ENCODE data around the gene PMAIP1.
"Not testable (repeated sequence)": the region's sequence is repeated elsewhere in the genome, so short reads cannot be mapped to it uniquely, and the experiment has no call there.

Gene PMAIP1

DNA sequence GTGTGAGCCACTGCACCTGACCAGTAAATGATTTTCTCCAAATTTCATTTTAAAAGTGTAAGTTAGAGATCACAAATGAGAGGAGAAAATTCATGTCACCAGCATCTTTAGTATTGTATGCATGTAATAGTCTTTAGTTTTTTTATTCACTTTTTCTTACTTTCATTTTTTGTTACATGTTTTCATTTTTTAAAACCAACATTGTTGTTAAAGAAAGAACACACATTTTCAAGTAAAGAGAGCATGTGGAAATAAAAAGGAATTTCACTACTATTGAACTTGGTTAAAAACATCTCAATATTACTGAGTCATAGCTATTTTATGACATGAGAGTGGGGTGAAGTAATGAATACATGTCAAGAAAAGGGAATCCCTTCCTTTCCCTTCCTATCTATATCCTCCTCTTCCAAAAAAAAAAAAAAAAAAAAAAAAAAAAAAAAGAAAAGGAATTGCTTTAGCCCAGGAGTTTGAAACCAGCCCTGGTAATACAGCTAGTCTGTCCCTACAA is 29.1 kb upstream of the PMAIP1 start:
- Histone ChIP-seq H3K4me3 (ENCODE audit: low read length) (no peak overlapping the region), H3K27me3 (ENCODE audit: control insufficient read depth, insufficient read depth, low read length) (no peaks in the 10 kb centered on the region), H3K4me2 (ENCODE audit: low read length) (no peak overlapping the region), H3K9ac (ENCODE audit: low read depth, low read length) (no peak overlapping the region), H3K4me1 (ENCODE audit: control insufficient read depth, insufficient read depth, low read length) (peaks cover 19% of the 10 kb centered on the region), H3K9me3 (replicated peaks; ENCODE audit: low read length) (no peaks in the 10 kb centered on the region), H3K36me3 (ENCODE audit: insufficient read depth, low read length) (no peaks in the 10 kb centered on the region)

DNA sequence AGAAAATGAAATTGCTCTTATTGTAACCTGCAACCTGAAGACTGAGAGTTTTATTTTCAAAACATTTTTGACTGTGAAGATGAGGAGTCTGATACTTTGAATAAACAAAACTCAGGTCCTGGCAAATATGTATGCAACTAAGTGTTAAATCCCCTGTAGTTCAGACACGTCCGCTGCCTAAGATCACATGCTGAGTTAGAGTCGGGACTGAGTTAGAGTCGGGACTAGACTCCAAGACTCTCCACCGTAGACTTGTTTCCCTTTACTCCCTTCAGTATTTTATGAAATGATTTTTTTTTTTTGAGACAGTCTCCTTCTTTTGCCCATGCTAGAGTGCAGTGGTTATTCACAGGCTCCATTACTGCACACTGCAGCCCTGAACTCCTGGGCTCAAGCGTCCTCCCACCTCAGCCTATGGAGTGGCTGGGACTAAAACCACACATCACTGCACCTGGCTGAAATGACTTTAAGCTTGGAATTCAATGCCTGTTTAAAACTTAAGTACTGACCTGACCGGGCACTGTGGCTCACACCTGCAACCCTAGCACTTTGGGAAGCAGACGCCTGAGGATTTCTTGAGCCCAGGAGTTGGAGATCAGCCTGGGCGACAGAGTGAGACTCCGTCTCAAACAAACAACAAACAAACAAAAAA is 28.0 kb upstream of the PMAIP1 start:
- Histone ChIP-seq H3K27me3 (ENCODE audit: control insufficient read depth, insufficient read depth, low read length) (no peaks in the 10 kb centered on the region), H3K9ac (ENCODE audit: low read depth, low read length) (no peak overlapping the region), H3K4me3 (ENCODE audit: low read length) (no peak overlapping the region), H3K9me3 (replicated peaks; ENCODE audit: low read length) (no peaks in the 10 kb centered on the region), H3K4me2 (ENCODE audit: low read length) (no peak overlapping the region), H3K4me1 (ENCODE audit: control insufficient read depth, insufficient read depth, low read length) (peaks cover 19% of the 10 kb centered on the region), H3K36me3 (ENCODE audit: insufficient read depth, low read length) (no peaks in the 10 kb centered on the region)

DNA sequence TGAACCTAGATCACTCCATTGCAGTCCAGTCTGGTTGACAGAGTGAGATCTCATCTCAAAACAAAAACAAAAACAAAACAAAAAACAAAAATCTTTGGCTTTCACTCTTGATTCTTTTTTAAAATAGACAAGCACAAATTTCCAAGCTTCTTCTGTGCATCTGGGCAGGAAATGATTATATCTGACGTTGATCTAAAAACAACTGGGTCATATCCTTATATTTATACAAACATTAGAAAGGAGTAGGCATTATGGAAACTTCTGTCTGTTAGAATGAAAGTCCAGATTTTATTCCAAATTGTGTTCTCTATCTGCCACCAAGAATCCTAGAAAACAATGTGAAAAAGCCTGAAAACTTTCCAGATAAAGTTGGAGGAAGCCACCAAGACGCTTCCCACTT is 26.2 kb upstream of the PMAIP1 start:
- Histone ChIP-seq H3K27me3 (ENCODE audit: control insufficient read depth, insufficient read depth, low read length) (no peaks in the 10 kb centered on the region), H3K4me1 (ENCODE audit: control insufficient read depth, insufficient read depth, low read length) (peaks cover 19% of the 10 kb centered on the region), H3K36me3 (ENCODE audit: insufficient read depth, low read length) (no peaks in the 10 kb centered on the region), H3K9ac (ENCODE audit: low read depth, low read length) (peak overlapping the region; percentile 19), H3K4me2 (ENCODE audit: low read length) (peak overlapping the region; percentile 41), H3K4me3 (ENCODE audit: low read length) (no peak overlapping the region), H3K9me3 (replicated peaks; ENCODE audit: low read length) (no peaks in the 10 kb centered on the region)

DNA sequence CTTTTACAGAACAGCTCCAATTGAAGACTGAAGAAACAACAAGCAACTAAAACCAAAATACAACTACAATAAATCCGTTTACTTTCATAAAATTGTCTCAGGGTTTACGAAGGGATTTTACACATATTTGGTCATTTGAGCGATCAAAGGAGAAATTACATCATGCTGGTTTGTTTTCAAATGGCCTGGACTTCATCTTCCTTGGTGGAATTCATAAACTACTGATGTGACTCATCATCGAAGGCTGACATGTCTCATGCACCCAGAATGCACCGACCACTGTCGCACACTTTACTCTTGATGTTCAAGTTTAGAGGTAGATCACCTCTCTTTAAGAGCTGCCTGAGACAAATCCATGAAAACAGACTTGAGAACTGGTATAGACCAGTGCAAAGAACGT is 25.6 kb upstream of the PMAIP1 start:
- Histone ChIP-seq H3K4me1 (ENCODE audit: control insufficient read depth, insufficient read depth, low read length) (peaks cover 19% of the 10 kb centered on the region), H3K27me3 (ENCODE audit: control insufficient read depth, insufficient read depth, low read length) (no peaks in the 10 kb centered on the region), H3K36me3 (ENCODE audit: insufficient read depth, low read length) (no peaks in the 10 kb centered on the region), H3K4me2 (ENCODE audit: low read length) (peak overlapping the region; percentile 41), H3K9ac (ENCODE audit: low read depth, low read length) (peak overlapping the region; percentile 19), H3K9me3 (replicated peaks; ENCODE audit: low read length) (no peaks in the 10 kb centered on the region), H3K4me3 (ENCODE audit: low read length) (no peak overlapping the region)

DNA sequence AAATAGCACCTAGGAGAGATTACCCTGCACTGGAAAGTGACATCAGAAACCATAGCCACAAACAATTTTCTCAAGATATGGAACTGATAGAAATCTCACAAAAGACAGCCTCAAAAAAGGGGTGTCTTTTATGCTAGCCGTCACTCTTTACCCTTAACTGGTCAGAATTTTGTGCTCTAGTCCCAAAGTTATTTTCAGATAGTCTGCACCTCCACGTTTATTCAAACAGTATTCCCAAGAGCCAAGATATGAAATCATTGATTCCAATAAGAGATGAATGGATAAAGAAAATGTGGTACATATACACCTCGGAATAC is 23.5 kb upstream of the PMAIP1 start:
- H3K4me2 ChIP-seq (ENCODE audit: low read length), result no peak overlapping the region
- H3K4me3 ChIP-seq (ENCODE audit: low read length), result no peak overlapping the region
- no peaks in the 10 kb centered on the region for H3K36me3 ChIP-seq (ENCODE audit: insufficient read depth, low read length)
- no peaks in the 10 kb centered on the region for H3K27me3 ChIP-seq (ENCODE audit: control insufficient read depth, insufficient read depth, low read length)
- H3K9me3 ChIP-seq (replicated peaks; ENCODE audit: low read length), result no peaks in the 10 kb centered on the region
- peaks cover 14% of the 10 kb centered on the region for H3K4me1 ChIP-seq (ENCODE audit: control insufficient read depth, insufficient read depth, low read length)
- H3K9ac ChIP-seq (ENCODE audit: low read depth, low read length), result no peak overlapping the region

DNA sequence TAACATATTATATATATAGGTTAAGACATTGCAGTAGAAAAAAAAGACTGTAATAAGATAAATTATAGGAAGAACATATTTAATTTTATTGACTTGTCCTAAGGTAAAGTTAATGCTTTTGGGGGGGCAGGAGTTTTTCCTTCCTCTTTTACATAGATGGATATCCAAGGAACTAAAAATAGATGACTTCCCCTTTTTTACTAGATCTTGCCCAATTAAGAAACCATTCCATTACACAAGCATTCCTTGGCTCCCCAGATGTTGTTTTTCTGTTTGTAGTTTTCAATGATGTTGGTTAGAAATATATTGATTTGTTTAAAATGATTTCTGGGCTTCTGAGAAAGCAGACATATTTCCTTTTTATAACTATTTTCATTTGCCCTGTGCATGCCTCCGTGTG is 22.4 kb upstream of the PMAIP1 start:
- no peaks in the 10 kb centered on the region for H3K27me3 ChIP-seq (ENCODE audit: control insufficient read depth, insufficient read depth, low read length)
- H3K4me1 ChIP-seq (ENCODE audit: control insufficient read depth, insufficient read depth, low read length), result peaks cover 24% of the 10 kb centered on the region
- H3K9me3 ChIP-seq (replicated peaks; ENCODE audit: low read length), result no peaks in the 10 kb centered on the region
- no peak overlapping the region for H3K4me2 ChIP-seq (ENCODE audit: low read length)
- H3K9ac ChIP-seq (ENCODE audit: low read depth, low read length), result no peak overlapping the region
- H3K36me3 ChIP-seq (ENCODE audit: insufficient read depth, low read length), result no peaks in the 10 kb centered on the region
- no peak overlapping the region for H3K4me3 ChIP-seq (ENCODE audit: low read length)

DNA sequence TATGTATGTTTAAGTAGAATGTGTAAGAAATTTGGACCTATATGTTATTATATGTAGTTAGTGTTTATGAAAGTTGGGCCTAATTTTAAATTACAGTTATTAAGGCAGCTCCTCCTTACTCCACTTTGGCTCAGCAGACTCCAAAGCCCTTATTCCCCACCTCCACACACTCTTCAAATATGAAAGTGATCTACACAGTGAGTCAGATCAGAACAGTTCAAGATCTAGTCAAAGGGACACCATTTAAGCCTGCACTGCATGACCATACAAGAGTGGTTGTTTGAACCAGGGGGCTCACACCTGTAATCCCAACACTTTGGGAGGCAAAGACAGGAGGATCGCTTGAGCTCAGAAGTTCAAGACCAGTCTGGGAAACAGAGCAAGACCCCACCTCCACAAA is 21.2 kb upstream of the PMAIP1 start:
- no peak overlapping the region for H3K4me2 ChIP-seq (ENCODE audit: low read length)
- H3K4me1 ChIP-seq (ENCODE audit: control insufficient read depth, insufficient read depth, low read length), result peaks cover 22% of the 10 kb centered on the region
- no peak overlapping the region for H3K4me3 ChIP-seq (ENCODE audit: low read length)
- H3K27me3 ChIP-seq (ENCODE audit: control insufficient read depth, insufficient read depth, low read length), result no peaks in the 10 kb centered on the region
- H3K9ac ChIP-seq (ENCODE audit: low read depth, low read length), result no peak overlapping the region
- H3K9me3 ChIP-seq (replicated peaks; ENCODE audit: low read length), result no peaks in the 10 kb centered on the region
- no peaks in the 10 kb centered on the region for H3K36me3 ChIP-seq (ENCODE audit: insufficient read depth, low read length)

DNA sequence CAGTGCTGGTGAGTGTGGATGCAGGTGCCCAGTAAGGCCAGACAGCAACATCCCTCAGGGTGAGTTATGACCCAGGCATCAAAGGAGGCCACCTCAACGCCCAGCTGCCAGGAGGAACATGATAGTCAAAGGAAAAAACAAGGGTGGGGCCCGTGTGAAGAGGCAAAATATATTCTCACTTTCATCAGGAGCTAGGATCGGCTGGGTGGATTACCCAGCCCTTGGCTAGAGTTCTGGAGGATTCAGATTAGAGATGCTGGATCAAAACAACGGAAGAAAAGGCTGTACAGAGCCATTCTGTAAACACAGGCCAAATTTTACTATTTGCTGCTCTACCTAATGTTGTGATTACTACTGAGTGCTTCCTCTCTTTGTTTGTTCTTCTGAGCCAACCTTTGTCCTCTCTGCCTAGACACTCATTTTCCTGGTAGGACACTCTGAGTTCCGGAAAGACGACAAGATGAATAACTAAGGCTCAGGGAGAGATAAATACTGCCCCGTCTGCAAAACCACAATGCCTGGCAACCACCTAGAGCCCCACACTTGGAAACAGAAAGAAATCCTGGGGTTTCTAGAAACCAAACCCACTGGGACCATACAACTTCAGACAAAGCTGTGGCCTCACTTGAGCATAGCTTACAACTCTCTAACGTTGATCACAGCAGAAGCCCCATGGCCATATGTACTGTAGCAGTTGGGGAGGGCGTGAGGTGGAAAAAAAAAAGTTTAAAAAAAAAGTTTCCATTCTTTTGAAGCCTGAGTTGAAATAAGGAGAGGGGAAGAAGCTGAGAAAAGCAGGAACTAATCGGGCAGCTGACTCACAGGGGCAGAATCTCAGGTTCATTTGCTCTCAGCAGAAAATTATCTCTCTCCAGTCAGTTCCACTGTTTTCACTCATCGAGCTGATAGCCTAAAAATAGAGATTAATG is 17.8 kb upstream of the PMAIP1 start:
- Histone ChIP-seq H3K4me3 (ENCODE audit: low read length) (peak overlapping the region; percentile 5), H3K36me3 (ENCODE audit: insufficient read depth, low read length) (no peaks in the 10 kb centered on the region), H3K9ac (ENCODE audit: low read depth, low read length) (peak overlapping the region; percentile 53), H3K4me1 (ENCODE audit: control insufficient read depth, insufficient read depth, low read length) (peaks cover 29% of the 10 kb centered on the region), H3K4me2 (ENCODE audit: low read length) (peak overlapping the region; percentile 32), H3K27me3 (ENCODE audit: control insufficient read depth, insufficient read depth, low read length) (no peaks in the 10 kb centered on the region), H3K9me3 (replicated peaks; ENCODE audit: low read length) (no peaks in the 10 kb centered on the region)

DNA sequence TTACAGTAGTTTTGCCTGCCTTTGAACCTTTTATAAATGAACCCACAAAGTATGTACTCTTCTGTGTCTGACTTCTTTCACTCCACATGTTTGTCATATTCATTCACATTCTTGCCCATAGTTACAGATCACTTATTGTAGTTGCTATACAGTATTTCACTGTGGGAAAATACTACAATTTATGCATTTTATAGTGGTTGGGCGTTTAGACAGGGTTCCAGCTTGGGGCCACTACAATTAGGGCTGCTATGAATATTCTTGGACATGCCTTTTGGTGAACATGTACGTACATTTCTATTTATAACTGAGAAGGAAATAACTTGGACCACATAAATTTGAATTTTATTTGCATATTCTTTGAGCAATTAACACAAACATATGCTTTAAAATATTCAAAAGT is 15.4 kb upstream of the PMAIP1 start:
- no peak overlapping the region for H3K4me3 ChIP-seq (ENCODE audit: low read length)
- H3K36me3 ChIP-seq (ENCODE audit: insufficient read depth, low read length), result no peaks in the 10 kb centered on the region
- no peaks in the 10 kb centered on the region for H3K27me3 ChIP-seq (ENCODE audit: control insufficient read depth, insufficient read depth, low read length)
- H3K4me2 ChIP-seq (ENCODE audit: low read length), result no peak overlapping the region
- peaks cover 29% of the 10 kb centered on the region for H3K4me1 ChIP-seq (ENCODE audit: control insufficient read depth, insufficient read depth, low read length)
- no peaks in the 10 kb centered on the region for H3K9me3 ChIP-seq (replicated peaks; ENCODE audit: low read length)
- no peak overlapping the region for H3K9ac ChIP-seq (ENCODE audit: low read depth, low read length)

DNA sequence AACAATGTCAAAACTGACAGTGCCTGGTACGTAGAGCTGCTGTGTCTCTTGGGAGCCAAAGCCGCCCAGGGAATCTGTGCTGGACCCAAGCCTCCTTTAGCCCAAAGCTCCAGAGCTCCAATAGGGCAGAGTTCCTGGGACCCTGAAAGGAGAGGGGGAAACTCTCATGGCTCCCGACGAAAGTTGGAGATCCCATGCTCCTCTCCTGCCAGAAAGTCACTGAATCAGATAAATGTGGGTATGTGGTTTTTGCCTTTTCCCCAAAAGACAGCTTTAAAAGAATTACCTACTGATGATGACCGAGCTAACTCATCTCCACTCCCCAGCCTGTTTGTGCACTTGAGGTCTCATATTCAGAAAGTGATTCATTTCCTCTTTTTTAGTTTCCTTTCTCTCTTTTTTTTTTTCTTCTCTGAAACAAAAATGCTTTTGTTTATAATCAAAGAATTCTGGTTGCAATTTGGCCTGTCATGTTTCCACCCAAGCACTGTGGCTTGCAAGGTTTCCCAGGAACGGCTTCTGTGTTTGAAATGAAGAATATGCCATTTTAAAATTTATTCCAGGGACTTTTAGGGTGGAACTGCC is 14.1 kb upstream of the PMAIP1 start:
- no peaks in the 10 kb centered on the region for H3K9me3 ChIP-seq (replicated peaks; ENCODE audit: low read length)
- peak overlapping the region; percentile 72 for H3K9ac ChIP-seq (ENCODE audit: low read depth, low read length)
- H3K27me3 ChIP-seq (ENCODE audit: control insufficient read depth, insufficient read depth, low read length), result no peaks in the 10 kb centered on the region
- H3K4me1 ChIP-seq (ENCODE audit: control insufficient read depth, insufficient read depth, low read length), result peaks cover 29% of the 10 kb centered on the region
- H3K36me3 ChIP-seq (ENCODE audit: insufficient read depth, low read length), result no peaks in the 10 kb centered on the region
- H3K4me2 ChIP-seq (ENCODE audit: low read length), result peak overlapping the region; percentile 85
- H3K4me3 ChIP-seq (ENCODE audit: low read length), result peak overlapping the region; percentile 58

DNA sequence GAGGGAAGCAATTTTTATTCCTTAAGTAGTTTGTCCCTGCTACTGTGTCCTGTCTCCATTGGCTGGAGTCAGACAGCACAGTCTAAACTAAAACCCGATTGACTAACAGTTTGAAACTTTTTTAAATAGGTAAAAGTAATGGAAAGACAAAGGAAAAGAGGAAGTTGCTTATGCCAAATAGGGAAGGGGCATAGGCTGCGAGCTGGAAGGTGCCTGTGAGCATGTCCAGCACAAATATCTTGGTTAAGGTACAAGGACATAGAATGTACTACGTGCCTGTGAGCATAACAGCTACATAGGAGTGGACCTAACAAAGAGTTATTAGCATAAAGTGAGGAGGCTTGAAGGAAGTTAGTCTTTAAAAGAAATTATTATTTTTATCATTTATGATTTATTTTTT is 13.4 kb upstream of the PMAIP1 start:
- not testable (repeated sequence) for H3K4me3 ChIP-seq (ENCODE audit: low read length); H3K9ac ChIP-seq (ENCODE audit: low read depth, low read length); H3K27me3 ChIP-seq (ENCODE audit: control insufficient read depth, insufficient read depth, low read length); H3K9me3 ChIP-seq (replicated peaks; ENCODE audit: low read length); H3K36me3 ChIP-seq (ENCODE audit: insufficient read depth, low read length); H3K4me2 ChIP-seq (ENCODE audit: low read length)
- H3K4me1 ChIP-seq (ENCODE audit: control insufficient read depth, insufficient read depth, low read length), result peaks cover 28% of the 10 kb centered on the region

Measured in skeletal muscle satellite cell (primary cell).